Sigmoid colon (tissue), 7 donors: ENCODE results near the gene GUCA2A. TPM values are rescaled to one million over a fixed set of nuclear protein-coding genes. Genes with fewer than 3 reads are reported as not detected.

Source experiments
- DNase-seq: peaks from one replicate; pipeline ENCODE4 v3.0.0-alpha.2; 2019
- H3K27ac ChIP-seq, 4 donors: fragments of 200-600 bp; sonication (generic); one replicate each; pipeline ENCODE4 v1.5.1; 2016 to 2019; ENCODE audit warnings: mild to moderate bottlenecking in 1 of 4
- H3K27me3 ChIP-seq, 3 donors: fragments of 200-600 bp; sonication (generic); one replicate each; pipeline ENCODE4 v1.5.1; 2019; ENCODE audit warnings: mild to moderate bottlenecking in 1 of 3
- H3K36me3 ChIP-seq, 4 donors: fragments of 200-600 bp; sonication (generic); one replicate each; pipeline ENCODE4 v1.5.1; 2016 to 2019
- H3K4me1 ChIP-seq, 4 donors: fragments of 200-600 bp; sonication (generic); one replicate each; pipeline ENCODE4 v1.5.1; 2017 to 2019
- H3K4me3 ChIP-seq, 4 donors: fragments of 200-600 bp; sonication (generic); one replicate each; pipeline ENCODE4 v1.5.1; 2017 to 2019; ENCODE audit warnings: mild to moderate bottlenecking in 2 of 4, moderate library complexity in 1 of 4
- H3K9me3 ChIP-seq, 4 donors: fragments of 200-600 bp in 3 of 4; sonication (generic) in 3 of 4; one replicate each; pipeline versions ENCODE4 v1.5.1 to v1.6.1; 2013 to 2019
- CTCF ChIP-seq, 4 experiments: fragments of 450-650 bp in 3 of 4; fragments of 200-600 bp in 1 of 4; IDR thresholded peaks; one replicate each; pipeline ENCODE4 v1.5.1; 2016 to 2019; ENCODE audit warnings: antibody characterized with exemption in 4 of 4, mild to moderate bottlenecking in 3 of 4, moderate library complexity in 2 of 4
- EP300 ChIP-seq, 4 donors: sonication (generic); formaldehyde crosslinking; IDR thresholded peaks; one replicate each; pipeline ENCODE4 v1.6.1; 2017; ENCODE audit warnings: antibody characterized with exemption in 4 of 4
- POLR2A ChIP-seq, 2 donors: fragments of 450-650 bp; IDR thresholded peaks; one replicate each; pipeline ENCODE4 v1.6.1; 2016; ENCODE audit warnings: antibody characterized with exemption in 2 of 2, mild to moderate bottlenecking in 2 of 2, moderate library complexity in 2 of 2
- POLR2AphosphoS5 ChIP-seq, 4 donors: sonication (generic); formaldehyde crosslinking; IDR thresholded peaks; one replicate each; pipeline ENCODE4 v1.6.1; 2017; ENCODE audit warnings: antibody characterized with exemption in 4 of 4
- WGBS, 2 donors: extraction: QIAGEN DNeasy Blood & Tissue Kit; methylation state at CpG; one replicate each; pipeline ENCODE4 v1.1.7; 2013; 5-methylcytosine and 5-hydroxymethylcytosine counted together
- intact Hi-C: fragments of 100-400 bp; cut with DNase I; formaldehyde crosslinking; loops from one replicate; pipeline ENCODE4 v1.15.1; 2023
- polyA plus RNA-seq, 3 donors: library from polyadenylated mRNA; stranded (reverse); fragments of 200-250 nt; gene quantifications; one replicate each; pipeline ENCODE4 v1.2.3, GENCODE V29; 2013
- total RNA-seq, 4 donors: library from RNA; depleted of rRNA; stranded (reverse); fragments of >200 nt; gene quantifications; one replicate each; pipeline ENCODE4 v1.1.0, GENCODE V29; 2016
- donor health status: healthy with polysubstance abuse.
- donor health status: Bipolar disorder and iron deficiency.
- donor health status: healthy.

The GUCA2A gene
- total and polyA plus RNA-seq, 7 donors = 2.2 to 950 (median 523) TPM; not detected in 3

GRCh38 chr1:42158189-42158588 is 6.4 kb downstream of the GUCA2A start:
- no peak for DNase-seq
- no peak for TF ChIP-seq EP300 (IDR thresholded peaks at IDR 0.05)
- TF ChIP-seq CTCF (IDR thresholded peaks at IDR 0.05) = no peak
- no peak for TF ChIP-seq POLR2A (IDR thresholded peaks at IDR 0.05)
- no peak for TF ChIP-seq POLR2AphosphoS5 (IDR thresholded peaks at IDR 0.05)
- Histone ChIP-seq H3K27me3 (no peaks in the 10 kb centered on the region), H3K9me3 (peaks cover 0 to 13% (median 3%) of the 10 kb centered on the region in 4 donors), H3K4me1 (no peaks in the 10 kb centered on the region), H3K36me3 (no peaks in the 10 kb centered on the region), H3K27ac (no peak overlapping the region), H3K4me3 (no peak overlapping the region)
- intact Hi-C loops = no loop called here
- whole genome bisulfite sequencing, 2 donors = 83 to 87% methylated on average over 2 of the region's 2 CpGs

- Histone ChIP-seq H3K4me3 (no peak overlapping the region), H3K4me1 (no peaks in the 10 kb centered on the region), H3K36me3 (no peaks in the 10 kb centered on the region), H3K27ac (no peak overlapping the region), H3K9me3 (peaks cover 0 to 13% (median 3%) of the 10 kb centered on the region in 4 donors), H3K27me3 (no peaks in the 10 kb centered on the region)
- TF ChIP-seq EP300 (IDR thresholded peaks at IDR 0.05) = no peak
- no peak for TF ChIP-seq POLR2A (IDR thresholded peaks at IDR 0.05)
- TF ChIP-seq POLR2AphosphoS5 (IDR thresholded peaks at IDR 0.05) = no peak
- TF ChIP-seq CTCF (IDR thresholded peaks at IDR 0.05) = no peak
- no peak for DNase-seq
- 52 to 64% methylated on average over 7 of the region's 7 CpGs for WGBS, 2 donors
- intact Hi-C loops = no loop called here
These were observed 6.9 kb downstream of the GUCA2A start for GRCh38 chr1:42157667-42158066.

DNA sequence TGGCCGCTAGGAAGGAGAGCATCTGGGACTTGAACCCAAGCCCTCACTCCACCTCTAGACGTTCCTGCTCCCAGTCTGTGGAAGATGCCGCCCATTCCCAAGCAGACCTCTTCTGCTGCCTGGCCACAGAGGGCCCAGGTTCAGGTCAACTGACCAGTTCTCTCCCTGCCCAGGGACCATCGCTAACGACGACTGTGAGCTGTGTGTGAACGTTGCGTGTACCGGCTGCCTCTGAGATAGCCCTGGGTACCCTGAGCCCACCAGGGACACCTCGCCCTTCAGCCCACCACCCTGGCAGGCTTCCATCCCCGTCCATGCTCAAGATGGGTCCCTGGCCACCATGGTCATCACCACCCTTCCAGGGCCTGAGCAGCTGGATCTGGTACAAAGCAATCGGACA is 9.2 kb downstream of the GUCA2A start:
- intact Hi-C loops = no loop called here
- H3K4me1 ChIP-seq = no peaks in the 10 kb centered on the region
- 92 to 94% methylated on average over 12 of the region's 12 CpGs for WGBS, 2 donors
- H3K36me3 ChIP-seq = no peaks in the 10 kb centered on the region
- H3K9me3 ChIP-seq = peaks cover 0 to 3% (median 0%) of the 10 kb centered on the region in 4 donors
- no peak overlapping the region for H3K4me3 ChIP-seq
- H3K27ac ChIP-seq = no peak overlapping the region
- peak; percentile 32 for DNase-seq
- H3K27me3 ChIP-seq = no peaks in the 10 kb centered on the region
- TF ChIP-seq CTCF (IDR thresholded peaks at IDR 0.05) = no peak
- no peak for TF ChIP-seq EP300 (IDR thresholded peaks at IDR 0.05)

GRCh38 chr1:42154685-42155084 is 9.9 kb downstream of the GUCA2A start:
- no peaks in the 10 kb centered on the region for H3K27me3 ChIP-seq
- no peak overlapping the region for H3K4me3 ChIP-seq
- no peak overlapping the region for H3K27ac ChIP-seq
- intact Hi-C loops = no loop called here
- no peaks in the 10 kb centered on the region for H3K4me1 ChIP-seq
- DNase-seq = peak; percentile 38
- no peak for TF ChIP-seq POLR2A (IDR thresholded peaks at IDR 0.05)
- H3K36me3 ChIP-seq = no peaks in the 10 kb centered on the region
- 92% methylated on average over 13 of the region's 13 CpGs for WGBS, 2 donors
- H3K9me3 ChIP-seq = no peaks in the 10 kb centered on the region

GRCh38 chr1:42153624-42154023 is 10.9 kb downstream of the GUCA2A start:
- TF ChIP-seq POLR2A (IDR thresholded peaks at IDR 0.05) (no peak), POLR2AphosphoS5 (IDR thresholded peaks at IDR 0.05) (no peak), EP300 (IDR thresholded peaks at IDR 0.05) (no peak), CTCF (IDR thresholded peaks at IDR 0.05) (no peak)
- no peaks in the 10 kb centered on the region for H3K4me1 ChIP-seq
- no peak for DNase-seq
- no peaks in the 10 kb centered on the region for H3K27me3 ChIP-seq
- H3K36me3 ChIP-seq = no peaks in the 10 kb centered on the region
- 47 to 79% methylated on average over 6 of the region's 6 CpGs for WGBS, 2 donors
- H3K27ac ChIP-seq = no peak overlapping the region
- H3K9me3 ChIP-seq = no peaks in the 10 kb centered on the region
- intact Hi-C loops = no loop called here
- H3K4me3 ChIP-seq = no peak overlapping the region
